ENCODE data around the gene CLTCL1.
"Not testable (repeated sequence)": the region's sequence is repeated elsewhere in the genome, so short reads cannot be mapped to it uniquely, and the experiment has no call there.

The CLTCL1 gene

GRCh38 chr22:19290400-19291217, 910 bp downstream of the CLTCL1 start:
- no peak for DNase-seq

- no peak for DNase-seq
These were observed 1.9 kb downstream of the CLTCL1 start for GRCh38 chr22:19289475-19290161.

GRCh38 chr22:19287889-19288288, 3.6 kb downstream of the CLTCL1 start:
- DNase-seq = no peak

- DNase-seq = no peak
These were observed 4.3 kb downstream of the CLTCL1 start for GRCh38 chr22:19287076-19287707.

GRCh38 chr22:19285831-19286230, 5.7 kb downstream of the CLTCL1 start:
- DNase-seq = no peak

- DNase-seq = not testable (repeated sequence)
These were observed 12.4 kb downstream of the CLTCL1 start for GRCh38 chr22:19279143-19279542.

GRCh38 chr22:19277785-19278184, 13.7 kb downstream of the CLTCL1 start:
- no peak for DNase-seq

GRCh38 chr22:19275919-19276600, 15.5 kb downstream of the CLTCL1 start:
- no peak for DNase-seq

GRCh38 chr22:19275513-19275912, 16.0 kb downstream of the CLTCL1 start:
- DNase-seq = no peak

GRCh38 chr22:19275104-19275503, 16.4 kb downstream of the CLTCL1 start:
- no peak for DNase-seq

- DNase-seq = no peak
These were observed 19.5 kb downstream of the CLTCL1 start for GRCh38 chr22:19271856-19272535.

GRCh38 chr22:19271273-19271855, 20.2 kb downstream of the CLTCL1 start:
- DNase-seq = no peak

- no peak for DNase-seq
These were observed 20.6 kb downstream of the CLTCL1 start for GRCh38 chr22:19270873-19271272.

GRCh38 chr22:19266547-19267086, 24.9 kb downstream of the CLTCL1 start:
- DNase-seq = no peak

- DNase-seq = no peak
These were observed 25.7 kb downstream of the CLTCL1 start for GRCh38 chr22:19265779-19266178.

- no peak for DNase-seq
These were observed 30.7 kb downstream of the CLTCL1 start for GRCh38 chr22:19260804-19261203.

- no peak for DNase-seq
These were observed 31.3 kb downstream of the CLTCL1 start for GRCh38 chr22:19260194-19260593.

GRCh38 chr22:19258968-19259288, 32.6 kb downstream of the CLTCL1 start:
- DNase-seq = not testable (repeated sequence)

- DNase-seq = no peak
These were observed 33.1 kb downstream of the CLTCL1 start for GRCh38 chr22:19258371-19258770.

- not testable (repeated sequence) for DNase-seq
These were observed 35.2 kb downstream of the CLTCL1 start for GRCh38 chr22:19256362-19256761.

GRCh38 chr22:19253143-19253542, 38.4 kb downstream of the CLTCL1 start:
- no peak for DNase-seq
